Suppressor macrophage treated with lipopolysaccharide for 4 hours (primary cell): ENCODE results near the gene PTPRM.

Experiments used
- DNase-seq: peaks from one replicate; pipeline ENCODE4 v3.0.0-alpha.2; 2020

The PTPRM gene

DNA sequence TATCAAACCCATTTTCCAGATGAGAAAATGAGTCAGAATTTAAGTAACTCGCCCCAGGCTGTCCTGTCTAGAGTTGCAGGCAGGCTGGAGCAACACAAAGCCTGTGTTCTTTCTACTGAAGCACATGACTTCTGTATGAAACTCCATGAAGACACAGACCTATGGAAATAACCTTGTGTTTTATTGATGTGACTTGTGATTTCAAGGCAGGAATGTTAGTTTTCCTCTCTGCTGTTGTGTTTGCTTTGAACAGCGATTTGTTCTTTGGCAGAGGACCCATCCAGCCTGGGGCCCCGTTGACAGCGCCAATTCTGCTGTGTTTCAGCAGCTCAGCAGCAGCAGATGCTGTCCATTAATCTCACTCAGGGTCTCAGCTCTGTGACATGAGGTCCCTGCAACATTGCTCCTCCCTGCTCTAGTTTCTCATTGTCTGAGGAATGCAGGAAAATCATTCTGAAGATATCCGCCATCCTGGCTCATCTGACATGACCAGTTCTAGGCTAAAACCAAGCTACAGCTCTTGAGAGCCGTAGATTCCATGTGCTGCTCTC, 697.8 kb downstream of the PTPRM start:
- no peak for DNase-seq

GRCh38 chr18:8272254-8272653, 705.1 kb downstream of the PTPRM start:
- no peak for DNase-seq

DNA sequence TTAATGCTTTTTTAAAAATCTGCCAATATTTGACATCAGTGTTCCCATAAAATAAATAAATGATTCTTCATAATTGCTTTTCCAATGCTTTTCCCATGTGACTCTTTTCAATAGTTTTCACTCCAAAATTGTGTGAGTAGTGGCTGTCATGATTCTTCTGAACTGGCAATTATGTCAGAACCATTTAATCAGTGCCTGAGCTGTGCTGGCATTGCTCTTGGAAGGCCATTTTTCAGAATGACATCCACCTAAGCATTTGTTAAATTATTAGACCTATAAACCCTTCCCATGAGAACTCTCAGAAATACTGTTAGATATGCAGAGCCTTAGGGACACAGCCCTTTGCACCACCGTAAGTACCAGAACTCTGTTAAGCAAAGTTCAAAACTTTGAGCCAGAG, 707.3 kb downstream of the PTPRM start:
- DNase-seq = no peak

GRCh38 chr18:8276406-8276805, 709.3 kb downstream of the PTPRM start:
- DNase-seq = no peak

DNA sequence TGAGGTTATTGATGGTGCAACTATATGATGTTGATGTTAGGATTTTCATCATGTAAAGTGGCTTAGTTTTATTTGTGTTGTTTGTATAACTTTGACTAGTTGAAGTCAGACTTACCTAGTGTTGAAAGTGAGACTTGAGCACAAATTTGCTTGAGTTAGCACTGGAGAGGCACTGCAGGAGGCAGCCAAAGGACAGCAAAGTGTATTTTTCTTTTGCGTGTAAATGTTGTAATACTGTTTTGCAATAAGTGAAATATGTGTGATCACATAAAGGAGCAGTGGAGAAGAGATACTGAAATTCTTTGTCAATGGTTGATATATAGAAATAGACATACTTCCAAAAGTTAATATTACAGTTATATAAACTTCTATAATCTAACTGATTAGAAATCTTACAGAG, 710.2 kb downstream of the PTPRM start:
- no peak for DNase-seq

GRCh38 chr18:8279346-8279745, 712.2 kb downstream of the PTPRM start:
- no peak for DNase-seq

GRCh38 chr18:8279781-8280330, 712.7 kb downstream of the PTPRM start:
- DNase-seq = no peak

DNA sequence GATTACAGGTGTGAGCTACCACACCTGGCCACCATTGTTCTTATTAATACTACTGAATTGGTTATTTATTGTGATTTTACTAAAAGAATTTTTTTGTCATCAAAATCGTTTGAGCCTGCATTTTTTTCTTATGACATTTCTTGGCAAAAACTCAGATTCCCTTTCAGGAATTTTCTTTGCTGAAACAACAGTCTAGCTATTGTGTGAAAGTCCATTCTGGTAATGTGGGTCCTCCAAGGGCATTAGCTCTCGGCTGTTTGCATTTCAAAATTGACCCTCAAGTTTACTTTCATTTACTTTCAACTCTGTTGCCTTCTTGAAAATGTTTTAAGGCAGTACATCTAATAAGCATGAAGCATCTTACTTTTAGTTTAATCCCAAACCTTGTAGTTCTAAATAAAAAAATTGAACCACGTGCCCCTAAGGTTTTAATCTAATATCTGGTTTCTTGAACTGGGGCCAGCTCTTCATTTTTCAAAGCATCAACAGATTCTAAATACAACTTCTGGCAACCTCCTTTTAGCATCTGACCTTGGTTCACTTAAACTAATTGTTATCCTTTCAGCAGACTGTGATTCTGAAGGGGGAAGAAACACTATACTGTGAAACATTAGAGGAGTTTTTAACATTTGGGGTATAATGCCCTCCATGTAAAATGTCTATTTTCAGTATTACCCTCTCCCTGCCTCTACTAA, 716.9 kb downstream of the PTPRM start:
- no peak for DNase-seq

DNA sequence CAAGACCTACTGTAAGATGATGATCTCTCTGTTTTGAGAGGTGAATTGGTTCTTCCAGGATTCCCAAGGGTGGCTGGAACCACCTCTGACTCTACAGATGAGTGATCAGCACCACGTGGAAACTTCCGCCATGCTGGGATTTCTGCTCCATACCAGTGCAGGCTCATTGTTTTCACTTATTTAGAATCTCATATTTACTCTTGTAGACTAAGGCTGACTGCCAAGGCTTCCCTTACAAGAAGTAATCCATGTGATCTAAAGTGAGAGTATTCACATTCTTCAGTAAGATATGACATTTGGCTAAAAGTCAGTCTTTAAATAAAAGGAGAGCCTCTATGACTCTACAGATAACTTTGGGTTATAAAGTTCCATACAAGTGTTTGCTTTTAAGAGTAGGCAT, 719.2 kb downstream of the PTPRM start:
- no peak for DNase-seq

GRCh38 chr18:8287196-8287885, 720.2 kb downstream of the PTPRM start:
- no peak for DNase-seq

- no peak for DNase-seq
Observed at GRCh38 chr18:8288472-8289195, 721.5 kb downstream of the PTPRM start.

GRCh38 chr18:8290435-8290834, 723.3 kb downstream of the PTPRM start:
- DNase-seq = no peak

GRCh38 chr18:8290913-8291312, 723.8 kb downstream of the PTPRM start:
- no peak for DNase-seq

DNA sequence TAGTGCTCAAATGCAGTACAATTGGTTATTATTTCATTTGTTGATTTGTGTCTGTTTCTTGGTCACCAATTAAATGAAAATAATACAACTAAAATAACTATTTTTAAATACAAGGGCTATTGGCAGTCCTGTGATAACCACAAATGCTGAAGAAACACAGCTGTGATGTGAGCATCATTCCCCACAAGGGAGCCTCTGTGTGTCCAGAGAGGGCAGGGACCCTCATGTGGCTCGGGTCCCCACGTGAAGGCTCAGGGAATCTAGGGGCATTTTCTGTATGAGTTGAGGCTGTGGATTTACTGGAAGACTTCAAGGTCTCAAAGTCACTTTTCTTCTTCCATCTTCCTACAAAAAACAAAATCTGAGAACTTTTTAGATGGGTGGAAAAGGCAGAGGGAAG, 726.1 kb downstream of the PTPRM start:
- no peak for DNase-seq

- no peak for DNase-seq
Observed at GRCh38 chr18:8296886-8297616, 729.9 kb downstream of the PTPRM start.

GRCh38 chr18:8298186-8298585, 731.1 kb downstream of the PTPRM start:
- no peak for DNase-seq

- DNase-seq = no peak
Observed at GRCh38 chr18:8299054-8299980, 732.2 kb downstream of the PTPRM start.

GRCh38 chr18:8300751-8301410, 733.8 kb downstream of the PTPRM start:
- no peak for DNase-seq

GRCh38 chr18:8301427-8302172, 734.5 kb downstream of the PTPRM start:
- DNase-seq = no peak

DNA sequence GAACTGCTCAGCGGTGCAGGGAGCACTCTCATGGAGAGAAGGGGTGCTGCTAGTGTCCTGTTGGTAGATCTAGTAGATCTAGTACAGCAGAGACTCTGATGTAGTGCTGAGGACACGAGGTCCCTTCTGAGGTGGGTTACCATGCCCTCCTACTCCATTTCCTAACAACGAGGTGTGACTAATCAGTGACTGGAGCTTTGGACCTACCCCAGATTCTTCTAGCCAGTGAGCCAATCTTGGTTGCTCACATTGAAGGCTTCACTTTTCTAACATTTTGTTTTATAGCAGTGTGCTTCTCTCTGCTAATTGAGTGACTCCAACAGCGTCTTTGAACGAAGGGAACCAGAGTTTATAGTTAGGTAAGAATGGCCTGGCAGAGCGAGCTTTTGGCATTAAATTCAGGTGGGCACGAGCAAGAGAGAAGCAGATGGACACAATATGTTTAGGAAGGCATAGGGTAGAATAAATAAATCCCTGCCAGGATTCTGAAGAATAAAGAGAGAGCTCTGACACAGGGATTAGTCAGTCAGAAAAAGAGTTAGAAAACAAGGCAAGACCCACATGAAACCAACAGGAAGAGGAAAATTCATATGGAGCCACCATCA, 736.1 kb downstream of the PTPRM start:
- no peak for DNase-seq
